Stimulated activated CD4-positive, alpha-beta T cell treated with anti-CD3 and anti-CD28 coated beads, TNF-alpha, amount 100 ng/mL, for 4 hours (primary cell): ENCODE data around the gene GNL3L.
"Not testable (repeated sequence)": the region's sequence is repeated elsewhere in the genome, so short reads cannot be mapped to it uniquely, and the experiment has no call there.

ENCODE experiments used
- DNase-seq, 3 experiments: peaks; one replicate each; pipeline ENCODE4 v3.0.0-alpha.2; 2020; ENCODE audit warnings: low read depth in 3 of 3

Gene GNL3L

GRCh38 chrX:54560411-54560810 is 30.4 kb downstream of the GNL3L start:
- no peak for DNase-seq

- DNase-seq = no peak
These were observed 31.6 kb downstream of the GNL3L start for GRCh38 chrX:54561622-54562021.

- DNase-seq = no peak
These were observed 34.9 kb downstream of the GNL3L start for GRCh38 chrX:54564936-54565335.

DNA sequence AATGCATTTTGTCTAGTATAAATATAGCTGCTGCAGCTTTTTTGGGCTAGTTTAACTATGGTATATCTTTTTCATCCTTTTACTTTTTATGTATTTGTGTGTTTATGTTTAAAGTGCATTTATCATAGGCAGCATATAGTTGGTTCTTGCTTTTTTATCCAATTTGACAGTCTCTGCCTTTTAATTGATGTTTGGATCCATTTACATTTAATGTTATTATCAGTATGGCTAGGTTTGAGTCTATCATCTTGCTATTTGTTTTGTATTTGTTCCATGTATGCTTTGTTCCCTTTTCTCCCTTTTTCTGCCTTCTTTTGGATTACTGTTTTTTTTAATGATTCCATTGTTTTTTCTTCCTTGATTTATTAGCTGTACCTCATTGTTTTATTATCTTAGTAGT is 40.3 kb downstream of the GNL3L start:
- no peak for DNase-seq

DNA sequence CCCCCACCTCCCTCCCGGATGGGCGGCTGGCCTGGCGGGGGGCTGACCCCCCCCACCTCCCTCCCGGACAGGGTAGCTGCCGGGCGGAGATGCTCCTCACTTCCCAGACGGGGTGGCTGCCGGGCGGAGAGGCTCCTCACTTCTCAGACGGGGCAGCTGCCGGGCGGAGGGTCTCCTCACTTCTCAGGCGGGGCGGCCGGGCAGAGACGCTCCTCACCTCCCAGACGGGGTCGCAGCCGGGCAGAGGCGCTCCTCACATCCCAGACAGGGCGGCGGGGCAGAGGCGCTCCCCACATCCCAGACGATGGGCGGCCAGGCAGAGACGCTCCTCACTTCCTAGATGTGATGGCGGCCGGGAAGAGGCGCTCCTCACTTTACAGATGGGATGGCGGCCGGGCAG is 42.6 kb downstream of the GNL3L start:
- DNase-seq = not testable (repeated sequence)

- DNase-seq = no peak
These were observed 67.7 kb downstream of the GNL3L start for GRCh38 chrX:54597728-54598127.

GRCh38 chrX:54602563-54602962 is 72.5 kb downstream of the GNL3L start:
- no peak for DNase-seq
